AG08396 (cell line): ENCODE results near the gene PRSS21.

Experiments
- DNase-seq: peaks from one replicate; pipeline ENCODE4 v3.0.0; 2012; ENCODE audit warnings: low spot score, mixed read lengths

PRSS21 gene

DNA sequence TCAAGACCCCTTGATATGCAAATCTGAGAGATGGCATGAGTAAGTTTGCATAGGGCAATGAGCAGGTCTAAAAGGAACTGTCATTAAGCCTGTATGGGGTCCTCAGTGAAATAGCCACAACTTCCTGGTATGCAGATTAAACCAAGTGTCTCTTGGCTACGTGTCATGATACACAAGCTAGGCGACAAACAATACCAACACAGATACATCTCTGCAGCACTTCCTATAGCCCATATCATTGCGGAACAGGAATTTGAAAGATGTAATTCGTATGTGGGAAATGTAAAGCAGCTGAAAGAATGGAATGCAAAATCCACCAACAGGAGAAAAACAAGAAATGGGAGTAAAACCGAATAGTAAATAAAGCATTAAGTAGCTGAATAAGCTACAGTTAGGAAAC lies 28.1 kb downstream of the PRSS21 start:
- DNase-seq: no peak

DNA sequence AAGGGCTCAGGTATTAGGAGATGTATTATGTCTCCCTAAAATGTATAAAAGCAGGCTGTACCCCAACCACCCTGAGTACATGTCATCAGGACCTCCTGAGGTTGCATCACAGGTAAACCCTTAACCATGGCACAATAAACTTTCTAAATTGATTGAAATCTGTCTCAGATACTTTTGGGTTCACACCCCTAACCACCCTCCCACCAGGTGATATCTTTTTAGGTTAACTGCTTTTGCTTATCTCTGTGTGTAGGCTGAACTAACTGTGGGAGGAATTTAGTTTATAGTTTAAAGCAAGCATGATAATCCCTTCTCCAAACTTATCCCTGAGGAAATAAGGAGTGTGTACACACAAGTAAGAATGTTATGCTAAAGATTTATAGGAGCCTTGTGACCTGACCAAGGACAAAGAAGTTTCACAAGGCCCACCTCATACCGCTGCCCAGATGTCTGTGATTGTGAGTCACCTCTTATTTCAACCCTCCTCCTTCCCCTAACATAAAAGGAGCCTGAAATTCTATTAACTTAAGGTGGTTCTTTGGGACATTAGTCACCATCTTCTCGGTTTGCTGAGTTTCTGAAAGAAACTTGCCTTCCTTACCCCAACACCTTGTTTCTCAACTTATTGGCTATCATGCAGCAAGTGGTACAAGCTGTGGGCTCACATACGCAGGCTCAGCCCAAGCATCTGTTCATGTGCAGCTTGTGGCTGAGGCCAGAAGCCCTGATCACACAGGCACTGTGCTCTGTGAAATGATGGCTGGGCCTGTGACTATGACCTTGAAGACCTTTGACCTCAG lies 29.7 kb downstream of the PRSS21 start:
- peak; percentile 43 for DNase-seq

DNA sequence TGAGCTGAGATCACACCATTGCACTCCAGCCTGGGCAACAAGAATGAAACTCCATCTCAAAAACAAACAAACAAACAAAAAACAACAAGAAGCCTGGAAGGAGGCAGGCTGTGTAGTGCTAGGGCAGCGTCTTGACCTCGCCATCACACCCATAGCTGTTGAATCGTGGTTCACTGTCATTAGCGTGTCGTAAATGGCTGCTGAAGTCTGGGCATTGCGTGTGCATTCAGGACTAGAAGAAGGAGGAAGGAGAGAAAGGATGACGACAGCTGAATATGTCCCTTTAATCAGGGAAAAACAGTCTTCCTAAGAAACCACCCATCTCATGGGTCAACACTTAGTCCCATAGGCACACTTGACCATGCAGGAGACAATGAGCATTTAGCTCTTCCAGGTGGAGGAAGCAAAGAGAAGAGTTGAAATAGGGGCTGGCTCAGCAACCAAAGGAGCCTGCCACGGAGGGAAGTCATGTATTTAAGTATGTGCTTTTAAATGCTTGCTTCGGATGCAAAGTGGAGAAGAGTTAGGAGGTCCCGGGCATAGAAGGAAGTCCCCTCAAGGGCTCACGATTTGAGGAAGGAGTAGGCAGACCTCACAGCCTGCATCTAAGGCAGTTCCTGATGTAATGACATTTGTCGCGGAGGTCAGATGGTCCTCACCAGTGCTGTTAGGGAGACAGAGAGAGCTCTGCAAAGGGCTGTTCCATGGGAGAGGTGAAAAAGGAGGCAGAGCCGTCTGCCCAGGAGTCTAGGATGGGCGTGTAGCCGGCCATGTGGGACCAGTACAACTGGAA lies 32.1 kb downstream of the PRSS21 start:
- no peak for DNase-seq

DNA sequence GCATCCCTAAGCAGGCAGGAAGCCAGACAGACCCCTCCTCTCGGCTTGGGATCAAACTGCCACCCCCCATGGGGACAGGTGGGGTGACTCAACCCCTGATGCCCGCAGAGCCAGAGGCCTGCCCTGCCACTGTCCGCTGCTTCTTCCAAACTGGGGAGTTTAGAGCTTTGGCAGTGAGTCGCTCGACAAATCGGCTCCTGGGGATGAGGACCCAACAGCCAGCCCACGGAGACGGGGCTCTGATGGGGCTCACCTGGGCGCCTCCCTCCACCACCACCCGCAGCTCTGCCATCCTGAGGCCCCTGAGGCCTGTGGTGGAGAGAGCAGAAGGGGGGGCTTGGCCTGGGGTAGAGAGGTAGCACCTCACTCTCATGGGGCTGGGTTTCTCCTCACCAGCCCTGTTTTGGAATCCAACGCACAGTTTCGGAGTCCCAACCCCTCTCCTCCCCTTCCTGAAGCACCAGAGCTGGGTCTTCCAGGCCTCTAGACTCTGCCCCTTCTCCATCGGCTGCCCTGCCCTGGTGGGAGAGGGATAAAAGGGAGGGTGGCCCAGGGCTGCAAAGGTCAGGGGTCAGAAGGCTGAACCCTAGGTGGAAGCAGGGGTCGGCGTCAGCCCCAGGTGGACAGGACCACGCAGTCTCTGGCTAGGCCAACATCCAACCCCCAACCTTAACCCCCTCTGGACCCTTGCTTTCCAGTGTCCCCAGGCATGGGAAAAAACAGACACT lies 35.1 kb downstream of the PRSS21 start:
- DNase-seq: no peak

DNA sequence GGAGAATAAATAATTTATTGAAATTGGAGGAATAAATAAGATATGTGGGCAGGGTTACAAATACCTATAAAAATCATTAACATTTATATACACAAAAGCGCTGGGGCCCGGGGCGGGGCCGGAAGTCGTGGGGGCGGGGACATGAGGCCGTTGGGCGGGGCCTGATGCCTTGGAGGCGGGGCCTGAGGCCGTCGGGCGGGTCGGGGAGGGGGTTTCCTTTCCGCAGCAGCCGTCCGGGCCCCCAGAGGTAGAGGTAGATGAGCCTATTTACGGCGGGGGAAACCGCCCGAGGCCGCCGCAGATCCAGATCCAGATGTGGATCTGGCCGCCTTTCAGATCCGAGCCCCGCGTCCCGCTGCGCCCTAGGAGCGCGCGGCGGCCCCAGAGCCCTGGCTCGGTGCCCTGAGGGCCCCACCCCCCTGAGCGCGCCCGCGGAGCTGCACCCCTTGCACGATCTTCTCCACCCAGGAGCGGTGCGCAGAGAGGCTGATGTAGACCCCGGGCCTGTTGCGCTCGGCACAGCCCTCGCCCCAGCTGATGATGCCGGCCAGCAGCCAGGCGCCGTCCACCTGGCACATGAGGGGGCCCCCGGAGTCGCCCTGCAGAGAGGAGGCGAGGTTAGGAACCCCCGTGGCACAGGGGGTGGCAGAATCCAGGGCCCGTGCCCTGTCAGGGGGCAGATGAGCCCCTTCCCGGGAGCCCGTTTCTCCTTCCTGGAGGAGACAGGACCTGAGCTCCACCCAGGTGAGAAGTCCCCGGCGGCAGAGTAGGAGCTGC lies 35.9 kb downstream of the PRSS21 start:
- no peak for DNase-seq

DNA sequence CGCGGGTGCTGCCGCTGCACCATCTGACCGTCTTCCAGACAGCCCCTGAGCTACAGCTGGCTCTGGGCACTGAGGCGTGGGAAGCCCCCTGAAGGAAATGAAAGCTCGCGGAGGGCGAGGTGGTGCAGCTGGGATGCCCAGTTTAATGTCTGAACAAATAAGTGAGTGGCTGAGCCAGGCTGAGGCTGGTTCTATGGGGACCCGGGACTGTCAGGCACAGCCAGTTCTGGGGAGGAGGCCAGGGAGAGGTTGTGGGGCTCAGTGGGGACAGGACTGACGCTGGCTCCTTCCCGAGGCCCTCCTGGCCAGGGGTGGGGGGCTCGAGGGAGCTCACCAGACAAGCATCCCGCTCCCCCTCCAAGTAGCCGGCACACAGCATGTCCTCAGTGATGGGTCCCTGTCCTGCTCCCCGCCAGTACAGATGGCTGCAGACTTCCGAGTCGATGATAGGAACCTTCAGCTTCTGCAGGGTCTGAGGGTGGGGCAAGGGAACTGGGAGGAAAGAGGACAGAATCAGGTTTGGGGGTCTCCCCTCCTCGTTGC lies 36.6 kb downstream of the PRSS21 start:
- DNase-seq: no peak

DNA sequence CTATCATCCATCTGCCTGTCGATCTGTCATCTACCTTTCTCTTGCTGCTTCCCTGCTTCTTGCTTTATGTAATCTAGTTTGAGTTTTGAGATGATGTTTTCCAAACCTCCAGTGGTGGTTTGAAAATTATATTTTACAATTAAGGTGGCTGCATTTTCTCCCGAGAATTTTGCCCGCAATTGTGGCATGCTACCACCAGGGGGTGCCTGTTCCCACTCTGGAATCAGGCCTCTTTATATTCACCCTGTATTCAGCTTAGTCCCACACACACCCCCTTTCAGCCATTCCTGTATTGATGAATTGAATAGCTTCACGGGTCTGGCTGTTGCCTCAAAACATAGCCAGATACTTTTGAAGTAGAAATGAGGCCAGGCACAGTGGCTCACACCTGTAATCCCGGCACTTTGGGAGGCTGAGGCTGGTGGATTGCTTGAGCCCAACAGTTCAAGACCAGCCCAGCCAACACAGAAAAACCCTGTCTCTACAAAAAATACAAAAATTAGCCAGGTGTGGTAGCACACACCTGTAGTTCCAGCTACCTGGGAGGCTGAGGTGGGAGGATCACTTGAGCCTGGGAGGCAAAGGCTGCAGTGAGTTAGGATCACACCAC lies 37.8 kb downstream of the PRSS21 start:
- no peak for DNase-seq

DNA sequence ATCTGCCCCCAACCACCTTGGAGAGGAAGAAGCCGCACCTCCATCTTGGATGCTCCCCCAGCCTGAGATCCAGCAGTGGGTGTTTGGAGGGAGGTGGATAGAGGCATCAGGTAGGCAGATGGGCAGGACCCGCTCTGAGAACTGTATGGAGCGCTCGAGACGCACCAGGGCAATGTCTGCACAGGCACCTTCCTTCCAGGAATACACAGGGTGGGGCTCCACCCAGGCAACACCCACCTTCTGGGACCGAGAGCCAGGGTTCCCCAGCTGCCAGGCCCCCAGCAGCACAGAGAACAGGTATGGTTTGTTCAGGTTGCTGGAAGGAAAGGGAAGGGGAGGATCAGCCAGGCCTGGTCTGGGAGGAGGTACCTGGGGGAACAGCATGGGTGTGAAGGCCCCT lies 38.5 kb downstream of the PRSS21 start:
- DNase-seq: no peak

DNA sequence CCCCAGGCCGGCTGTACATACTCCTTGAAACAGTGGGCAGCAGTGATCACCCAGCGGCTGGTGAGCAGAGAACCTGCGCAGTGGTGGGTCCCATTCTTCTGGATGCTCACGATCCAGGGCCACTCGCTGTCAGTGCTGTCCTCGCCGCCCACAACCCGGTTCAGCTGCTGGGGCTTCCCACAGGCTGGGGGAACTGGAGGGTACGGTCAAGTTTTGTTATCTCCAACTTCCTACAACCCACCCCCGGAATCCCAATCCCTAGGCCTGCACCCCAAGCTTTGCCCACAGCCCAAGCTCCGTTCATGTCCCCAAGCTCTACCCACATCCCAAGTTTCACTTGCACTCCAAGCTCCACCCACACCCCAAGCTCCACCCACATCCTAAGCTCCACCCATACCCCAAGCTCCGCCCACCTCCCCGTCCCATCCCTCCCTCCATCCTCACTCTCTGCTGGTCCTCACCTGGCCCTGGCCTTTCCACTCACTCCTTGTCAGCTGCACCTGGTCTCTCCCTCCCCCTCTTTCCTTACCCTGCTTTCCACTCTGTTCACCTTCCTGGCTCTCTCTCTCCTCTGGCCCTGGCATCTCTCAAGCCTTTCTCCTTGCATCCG lies 39.1 kb downstream of the PRSS21 start:
- peak; percentile 49 for DNase-seq

DNA sequence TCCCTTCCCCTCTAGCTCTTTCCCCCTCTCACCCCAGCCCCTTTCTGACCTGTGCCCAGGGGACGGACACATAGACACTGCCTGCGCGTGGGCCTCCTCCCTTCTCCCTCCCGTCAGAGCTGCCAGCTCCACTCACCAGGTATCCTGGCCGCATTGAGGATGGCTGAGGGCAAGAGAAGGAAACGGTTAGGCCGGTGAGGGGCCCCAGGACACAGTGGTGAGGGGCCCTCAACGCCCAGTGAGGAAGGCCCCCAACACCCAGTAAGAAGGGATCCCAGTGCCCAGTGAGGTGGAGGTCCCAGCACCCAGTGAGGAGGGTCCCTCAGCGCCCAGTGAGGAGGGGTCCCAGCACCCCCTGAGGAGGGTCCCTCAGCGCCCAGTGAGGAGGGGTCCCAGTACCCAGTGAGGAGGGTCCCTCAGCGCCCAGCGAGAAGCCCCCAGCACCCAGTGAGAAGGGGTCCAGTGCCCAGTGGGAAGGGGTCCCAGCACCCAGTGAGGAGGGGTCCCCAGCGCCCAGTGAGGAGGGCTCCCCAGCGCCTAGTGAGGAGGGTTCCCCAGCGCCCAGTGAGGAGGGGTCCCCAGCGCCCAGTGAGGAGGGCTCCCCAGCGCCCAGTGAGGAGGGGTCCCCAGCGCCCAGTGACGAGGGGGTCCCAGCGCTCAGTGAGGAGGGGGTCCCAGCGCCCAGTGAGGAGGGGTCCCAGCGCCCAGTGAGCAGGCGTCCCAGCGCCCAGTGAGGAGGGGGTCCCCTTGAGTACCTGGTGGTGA lies 39.8 kb downstream of the PRSS21 start:
- DNase-seq: no peak

DNA sequence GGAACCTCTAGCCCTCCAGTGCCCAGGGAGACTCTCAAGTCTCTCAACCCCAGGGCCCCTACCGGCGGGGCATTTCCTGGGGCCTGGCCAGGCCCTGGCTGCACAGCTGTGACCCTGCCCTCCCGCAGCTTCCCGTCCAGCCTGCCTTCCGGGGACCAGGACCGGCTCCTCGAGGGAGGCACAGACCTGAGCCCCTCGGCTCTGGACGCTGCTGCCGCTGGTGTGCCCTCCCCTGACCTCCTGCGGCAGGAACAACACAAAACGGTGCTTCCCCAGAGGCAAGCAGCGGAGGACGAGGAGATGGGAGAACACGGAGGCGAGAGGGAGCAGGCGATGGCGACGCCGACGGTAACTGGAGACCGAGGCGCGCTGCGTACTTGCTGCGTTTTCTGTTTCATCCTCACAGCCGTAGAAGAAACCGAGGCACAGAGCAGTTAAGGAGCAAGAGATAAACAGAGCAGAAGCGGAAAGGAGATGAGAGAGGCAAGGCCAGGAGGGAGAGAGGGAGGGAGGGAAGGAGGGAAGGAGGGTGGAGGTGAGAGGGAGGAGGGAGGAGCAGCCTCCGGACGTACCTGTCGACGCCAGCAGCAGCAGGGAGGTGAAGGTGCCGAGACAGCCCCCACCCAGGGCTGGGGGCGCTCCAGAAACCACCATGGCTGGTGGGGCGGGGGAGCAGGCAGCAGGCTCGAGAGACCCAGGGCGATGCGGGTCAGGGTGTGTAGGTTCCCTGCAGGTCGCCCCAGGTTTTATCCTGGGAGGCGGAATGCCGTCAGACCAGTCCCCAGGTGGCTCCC lies 40.6 kb downstream of the PRSS21 start, which contains the start of gene PRSS22:
PRSS22 (minus strand) TSS at position 720 of the 794 bp plus-strand sequence; CDS start at position 654, 66 bp downstream.
- DNase-seq: no peak

DNA sequence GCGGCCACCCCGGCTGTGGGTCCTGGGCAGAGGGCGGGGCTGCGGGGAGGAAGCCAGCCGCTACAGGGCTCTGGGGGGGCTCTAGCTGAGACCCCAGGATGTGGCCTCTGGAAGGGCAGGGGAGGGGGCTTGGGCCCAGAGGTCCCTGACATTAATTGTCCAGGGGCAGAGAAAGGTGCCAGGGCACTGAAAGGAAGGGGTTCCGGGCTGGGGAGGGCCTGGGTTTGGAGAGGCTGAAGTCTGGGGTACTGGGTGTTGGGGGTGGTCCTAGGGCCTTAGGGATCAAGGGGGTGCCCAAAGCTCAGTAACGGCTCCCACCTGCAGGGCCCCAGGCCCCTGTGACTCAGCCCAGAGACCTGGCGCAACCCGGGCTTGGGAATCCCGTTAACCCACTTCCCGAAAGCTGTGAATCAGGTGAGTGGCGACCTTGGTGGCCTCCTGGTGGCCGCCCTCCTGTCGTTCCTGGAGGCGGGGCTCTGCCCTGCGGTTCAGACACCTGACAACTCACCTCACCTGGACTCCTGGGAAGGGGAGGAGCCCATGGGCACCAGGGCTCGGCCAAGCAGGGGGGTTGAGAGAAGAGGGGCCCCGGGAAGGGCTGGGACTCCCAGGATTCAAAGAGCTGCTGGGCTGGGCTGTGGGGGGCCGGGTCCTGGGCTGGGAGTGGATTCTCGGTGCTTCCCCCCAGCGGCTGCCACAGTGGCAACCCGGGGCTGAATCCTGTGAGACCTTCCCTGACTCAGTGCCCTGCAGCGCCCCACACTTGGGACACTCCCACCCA lies 41.4 kb downstream of the PRSS21 start:
- no peak for DNase-seq

DNA sequence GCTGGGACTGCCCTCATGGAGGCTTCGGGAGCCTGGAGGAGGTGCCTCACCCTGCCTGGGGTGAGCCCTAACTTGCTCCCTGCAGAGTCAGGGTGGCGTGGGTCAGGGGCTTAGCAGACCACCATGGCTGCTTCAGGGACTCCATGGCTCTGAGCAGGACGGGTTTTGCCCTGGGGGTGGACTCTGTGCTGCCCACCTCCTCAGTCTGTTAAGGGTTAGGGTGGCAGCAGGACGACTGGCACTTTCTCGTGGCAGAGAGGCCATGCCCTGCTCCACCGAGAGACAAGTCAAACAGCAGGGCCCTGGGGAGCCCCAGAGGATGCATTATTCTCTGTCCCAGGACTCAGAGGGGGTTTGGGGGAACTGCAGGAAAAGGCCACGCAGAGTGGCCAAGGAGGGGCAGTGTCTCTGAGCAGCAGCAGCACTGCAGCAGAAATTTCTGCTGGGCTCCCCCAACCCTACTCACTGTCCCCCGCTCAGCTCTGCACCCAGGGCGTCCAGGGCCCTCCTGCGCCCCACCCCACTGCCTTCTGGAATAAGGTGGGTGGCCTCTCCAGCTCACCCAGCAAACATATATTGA lies 42.7 kb downstream of the PRSS21 start:
- DNase-seq: no peak

DNA sequence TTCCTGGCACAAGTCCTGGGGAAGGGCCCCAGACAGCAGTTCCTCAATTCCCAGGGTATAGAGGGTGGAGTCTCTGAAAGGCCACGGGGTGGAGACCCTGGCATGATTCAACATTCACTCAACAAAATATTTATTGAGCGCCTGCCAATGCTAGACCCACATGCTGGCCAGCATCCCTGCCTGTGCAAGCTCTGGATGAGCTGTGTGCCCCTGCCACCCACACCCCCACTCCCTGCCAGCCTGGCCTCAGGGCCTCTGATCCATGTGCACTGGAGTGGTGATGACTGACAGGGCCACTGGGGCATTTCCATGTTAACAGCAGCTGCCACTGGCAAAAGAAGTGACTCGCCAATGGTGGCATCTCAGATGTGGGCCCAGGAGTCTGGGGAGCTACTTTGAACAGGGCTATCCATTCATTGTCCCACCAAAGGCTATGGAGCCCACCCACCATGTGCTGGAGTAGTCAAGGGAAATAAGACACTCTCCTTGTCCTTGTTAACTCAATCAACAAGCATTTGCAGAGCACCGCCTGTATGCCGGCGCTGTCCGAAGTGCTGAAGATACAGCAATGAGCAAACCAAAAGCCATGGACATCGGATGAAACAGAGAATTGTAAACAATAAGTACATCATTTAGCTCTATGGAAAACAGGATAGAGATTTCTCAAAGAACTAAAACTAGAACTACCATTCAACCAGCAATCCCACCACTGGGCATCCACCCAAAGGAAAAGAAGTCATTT lies 44.0 kb downstream of the PRSS21 start:
- no peak for DNase-seq

DNA sequence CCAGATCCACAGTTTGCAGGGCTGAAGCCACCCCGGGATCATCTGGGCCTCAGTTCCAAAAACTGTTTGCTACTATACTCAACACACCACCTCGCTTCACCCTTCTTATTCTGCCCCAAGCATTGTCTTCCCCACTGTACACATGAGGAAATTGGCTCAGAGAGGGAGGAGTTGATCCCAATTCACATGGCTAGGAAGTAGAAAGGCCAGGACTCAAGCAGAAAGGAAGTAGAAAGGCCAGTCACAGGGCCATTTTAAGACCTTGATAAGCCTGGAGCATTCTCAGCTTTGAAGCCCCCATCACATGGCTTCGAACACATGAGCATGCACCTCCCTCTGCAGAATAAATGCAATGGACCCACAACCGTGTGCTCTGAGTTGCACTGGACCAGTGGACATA lies 48.6 kb downstream of the PRSS21 start:
- no peak for DNase-seq

DNA sequence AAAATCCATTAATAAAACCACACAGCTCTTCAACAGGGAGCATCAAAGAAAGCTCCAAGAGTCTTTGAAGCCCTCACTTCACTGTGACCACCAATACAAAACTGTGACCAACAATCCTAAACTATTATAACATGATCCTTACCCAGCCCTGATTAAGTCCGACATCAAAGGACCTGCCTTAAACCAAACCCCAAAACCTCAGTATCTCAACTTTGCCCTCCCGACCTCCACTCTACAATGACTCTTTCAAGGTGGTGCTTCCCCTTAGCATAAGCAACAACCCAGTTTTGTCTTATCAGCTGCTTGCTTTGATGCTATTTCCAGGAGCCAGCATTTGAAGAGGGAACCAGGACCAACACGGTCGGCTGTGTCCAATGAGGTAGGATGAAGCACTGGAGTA lies 49.4 kb downstream of the PRSS21 start:
- DNase-seq: no peak

DNA sequence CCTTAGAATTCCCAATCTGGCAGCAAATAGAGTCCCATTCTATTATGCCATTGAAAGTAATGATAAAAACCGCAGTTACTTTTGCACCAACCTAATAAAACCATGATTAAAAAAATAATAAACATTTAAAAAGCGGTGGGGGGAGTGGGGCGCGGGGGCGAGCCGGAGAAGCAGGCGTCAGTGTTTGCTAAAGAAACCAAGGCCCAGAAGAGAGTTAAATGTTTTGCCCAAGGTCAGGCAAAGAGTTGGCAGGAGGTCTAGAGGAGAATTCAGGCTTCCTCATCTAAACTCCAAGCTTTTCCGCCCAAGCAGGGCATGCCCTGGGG lies 50.6 kb downstream of the PRSS21 start:
- DNase-seq: no peak
